HG03159 (cell line): Measurements from ENCODE around the gene BLVRA.
A peak's percentile ranks its signal among the peaks of the same experiment; 100 is the strongest.

ENCODE experiments used
- ATAC-seq: cut with Tn5 transposase; IDR thresholded peaks from one replicate; pipeline ENCODE4 v1.9.1; 2021; ENCODE audit warnings: mild to moderate bottlenecking, moderate library complexity; ENCODE audit not compliant: unreplicated experiment

Gene BLVRA

DNA sequence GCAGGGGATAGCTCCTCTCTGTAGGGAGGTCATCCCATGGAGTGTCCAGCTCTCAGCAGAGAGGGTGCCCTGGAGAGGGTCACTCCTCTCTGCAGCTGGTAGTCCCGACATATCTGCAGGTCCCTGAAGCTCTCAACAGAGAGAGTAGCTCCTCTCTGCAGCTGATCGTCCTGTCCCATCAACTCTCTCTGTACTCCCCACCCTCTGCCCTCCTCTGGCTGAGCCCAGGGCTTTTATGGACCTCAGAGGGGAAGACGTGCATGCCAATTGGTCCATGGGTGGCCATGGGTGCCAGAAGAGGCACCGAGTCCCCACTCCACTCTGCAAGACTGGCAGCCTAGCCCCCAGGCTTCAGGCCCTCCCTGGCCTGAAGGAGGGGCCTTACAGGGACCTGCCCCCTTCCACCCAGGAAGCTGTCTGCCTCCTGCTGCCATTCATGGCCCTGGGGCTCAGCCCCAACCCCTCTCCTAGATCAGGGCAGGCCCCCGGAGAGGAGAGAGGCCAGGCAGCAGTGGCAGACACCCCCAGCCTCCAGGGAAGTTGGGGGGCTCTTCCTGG lies 9.0 kb upstream of the BLVRA start:
- ATAC-seq, result no peak

DNA sequence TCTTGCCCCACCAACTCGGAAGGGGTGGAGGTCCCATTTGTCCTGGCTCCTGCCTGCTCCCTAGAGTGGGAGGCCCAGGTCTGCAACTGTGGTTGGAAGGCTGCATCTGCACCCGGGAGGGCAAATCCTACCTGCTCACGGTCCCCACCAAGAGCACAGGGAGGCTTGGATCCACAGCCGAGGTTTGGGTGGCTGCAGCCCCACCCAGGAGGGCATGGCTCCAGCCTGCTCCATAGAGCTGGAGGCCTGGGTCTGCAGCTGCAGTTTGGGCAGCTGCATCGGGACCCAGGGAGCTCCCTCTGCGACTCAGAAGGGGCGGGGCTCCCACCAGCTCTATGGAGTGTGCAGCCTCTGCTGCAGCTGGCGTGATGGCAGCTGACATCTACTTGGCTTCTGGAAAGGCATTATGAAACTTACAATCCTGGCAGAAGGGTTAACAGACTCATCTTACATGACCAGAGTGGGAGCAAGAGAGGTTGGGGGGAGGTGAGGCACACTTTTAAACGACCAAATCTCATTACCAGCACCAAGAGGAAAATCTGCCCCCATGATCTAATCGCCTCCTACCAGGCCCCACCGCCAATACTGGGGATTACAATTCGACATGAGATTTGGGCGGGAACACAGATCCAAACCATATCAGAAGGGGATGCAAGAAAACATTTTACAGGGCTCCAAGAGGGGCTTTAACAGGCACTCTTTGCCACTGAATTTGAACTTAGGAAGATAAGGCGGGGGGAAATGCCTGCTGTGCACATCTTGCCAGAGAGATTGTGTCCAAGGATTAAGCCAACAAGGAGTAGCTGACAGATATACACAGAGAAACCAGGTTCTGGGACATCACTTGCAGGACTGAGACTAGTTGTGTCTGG lies 8.2 kb upstream of the BLVRA start:
- no peak for ATAC-seq

DNA sequence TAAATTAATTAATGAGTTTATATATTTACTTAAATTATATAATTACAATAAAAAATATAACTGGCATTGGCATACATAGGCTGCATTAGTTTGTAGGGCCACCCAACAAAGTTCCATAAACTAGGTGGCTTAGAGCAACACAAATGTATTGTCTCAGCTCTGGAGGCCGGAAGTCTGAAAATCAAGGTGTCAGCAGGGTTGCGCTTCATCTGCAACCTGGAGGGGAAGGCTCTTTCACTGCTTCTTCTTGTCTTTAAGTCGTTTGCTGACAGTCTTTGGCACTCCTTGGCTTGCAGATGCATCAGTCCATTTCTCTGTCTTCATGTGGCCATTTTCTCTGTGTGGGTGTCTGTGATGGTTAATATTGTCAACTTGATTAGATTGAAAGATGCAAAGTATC lies 6.1 kb upstream of the BLVRA start:
- ATAC-seq, result no peak

DNA sequence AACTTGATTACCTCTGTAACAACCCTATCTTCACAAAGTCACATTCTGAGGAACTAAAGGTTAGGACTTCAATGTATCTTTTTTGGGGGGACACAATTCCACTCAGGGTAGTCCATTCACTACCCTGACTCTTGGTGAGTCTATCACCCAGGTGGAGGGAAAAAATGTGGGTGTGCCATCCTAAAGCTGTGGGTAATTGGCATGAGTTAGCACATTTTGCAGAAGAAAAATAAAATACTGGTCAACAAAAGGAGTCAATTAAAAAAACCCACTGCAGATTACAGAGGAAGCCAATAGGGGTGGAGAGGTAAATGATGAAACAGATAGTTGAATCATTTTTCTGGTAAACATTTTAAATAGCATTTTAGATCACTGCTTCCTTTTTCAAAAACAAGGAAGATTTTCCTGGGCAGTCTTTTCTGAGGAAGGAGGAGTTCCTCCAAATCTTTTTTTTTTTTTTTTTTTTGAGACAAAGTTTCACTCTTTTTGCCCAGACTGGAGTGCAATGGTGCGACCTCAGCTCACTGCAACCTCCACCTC lies 5.1 kb upstream of the BLVRA start:
- ATAC-seq, result no peak

DNA sequence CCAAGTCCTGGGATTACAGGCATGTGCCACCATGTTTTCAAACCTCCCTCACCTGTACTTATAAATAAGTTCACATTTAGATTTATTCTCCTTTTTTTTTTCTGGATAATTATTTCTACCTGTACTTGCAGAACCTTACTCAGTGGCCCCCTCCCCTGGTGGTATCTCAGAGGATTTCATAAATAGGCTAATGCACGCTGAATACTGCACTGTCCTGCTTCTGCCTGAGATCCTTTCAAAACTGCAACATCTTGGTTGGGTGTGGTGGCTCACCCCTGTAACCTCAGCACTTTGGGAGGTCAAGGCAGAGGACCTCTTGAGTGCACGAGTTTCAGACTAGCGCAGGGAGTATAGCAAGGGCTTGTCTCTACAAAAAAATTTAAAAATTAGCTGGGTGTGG lies 4.6 kb upstream of the BLVRA start:
- no peak for ATAC-seq

DNA sequence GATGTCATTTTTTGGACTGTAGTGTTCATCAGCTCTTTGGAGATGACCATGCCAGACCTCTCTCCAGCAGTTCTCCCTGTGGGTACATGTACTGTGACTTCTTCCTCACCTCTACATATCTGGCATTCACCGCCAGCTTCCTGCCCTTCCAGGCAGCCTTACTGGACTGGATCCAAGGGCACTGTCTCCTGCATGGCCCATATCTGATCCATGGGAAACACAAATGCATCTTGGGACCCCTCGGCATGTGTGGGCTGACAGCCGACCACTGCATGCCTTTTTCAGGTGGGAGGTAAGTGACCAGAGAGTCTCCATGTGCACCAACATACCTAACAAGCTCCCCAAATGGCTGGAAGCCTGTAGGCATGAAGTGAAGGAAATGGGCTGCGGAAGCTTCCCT lies 3.9 kb upstream of the BLVRA start:
- no peak for ATAC-seq

DNA sequence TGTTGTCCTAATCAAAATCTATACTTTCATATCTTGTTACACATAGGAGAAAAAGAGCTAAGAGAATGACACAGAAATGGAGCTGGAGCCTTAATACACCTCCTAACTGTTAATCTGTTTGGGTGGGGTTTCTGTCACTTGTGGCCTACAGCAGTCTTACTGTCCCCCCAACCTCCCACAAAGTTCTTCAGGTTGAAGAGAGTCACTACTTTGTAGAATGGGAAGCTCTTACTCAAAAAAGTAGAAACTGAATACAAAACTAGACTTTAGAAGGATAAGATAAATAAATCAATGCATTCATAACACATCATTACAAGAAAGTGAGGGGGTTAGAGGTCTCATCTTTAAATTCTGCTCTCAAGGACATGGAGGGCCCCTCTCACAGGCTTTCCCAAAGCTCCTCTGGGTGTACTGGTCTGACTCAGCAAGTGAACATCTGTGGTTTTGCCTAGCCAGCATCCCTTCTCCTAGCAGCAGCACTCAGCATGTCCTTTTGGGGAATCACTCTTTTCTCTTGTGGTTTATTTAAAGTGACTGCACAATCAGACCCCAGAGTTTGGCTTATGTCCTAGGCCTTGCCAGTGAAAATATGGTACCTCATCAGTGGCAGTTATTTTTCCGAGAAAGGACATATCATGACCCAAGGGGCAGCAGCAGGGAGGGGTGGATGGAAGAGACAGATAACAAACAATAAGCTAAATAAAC lies 2.0 kb upstream of the BLVRA start:
- ATAC-seq, result no peak

DNA sequence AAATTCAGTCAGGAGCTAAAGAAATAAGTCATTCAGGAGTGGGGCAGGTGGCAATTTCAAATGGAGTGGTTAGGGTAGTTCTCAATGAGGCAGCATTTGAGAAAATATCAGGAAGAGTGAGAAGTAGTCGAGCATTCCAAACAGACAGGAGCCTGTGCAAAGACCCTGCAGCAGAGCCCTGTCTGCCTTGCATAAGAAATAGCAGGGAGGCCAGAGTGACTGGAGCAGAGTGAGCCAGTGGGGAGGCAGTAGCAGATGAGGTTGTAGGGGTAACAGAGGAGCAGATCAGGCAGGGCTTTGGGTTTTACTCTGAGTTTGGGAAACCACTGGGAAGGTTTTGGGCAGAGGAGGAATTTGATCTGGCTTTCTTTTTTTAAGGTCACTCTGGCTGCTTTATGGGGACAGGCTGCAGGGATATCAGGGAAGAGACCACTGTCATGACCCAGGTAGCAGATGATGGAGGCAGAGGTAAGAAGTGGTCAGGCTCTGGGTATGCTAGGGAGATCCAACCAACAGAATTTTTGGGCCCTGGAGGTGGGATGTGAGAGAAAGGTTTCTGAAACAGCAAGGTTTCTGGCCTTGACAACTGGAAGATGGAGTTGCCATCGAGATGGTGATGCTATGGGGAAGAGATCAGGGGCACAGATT lies 1.3 kb upstream of the BLVRA start:
- no peak for ATAC-seq

DNA sequence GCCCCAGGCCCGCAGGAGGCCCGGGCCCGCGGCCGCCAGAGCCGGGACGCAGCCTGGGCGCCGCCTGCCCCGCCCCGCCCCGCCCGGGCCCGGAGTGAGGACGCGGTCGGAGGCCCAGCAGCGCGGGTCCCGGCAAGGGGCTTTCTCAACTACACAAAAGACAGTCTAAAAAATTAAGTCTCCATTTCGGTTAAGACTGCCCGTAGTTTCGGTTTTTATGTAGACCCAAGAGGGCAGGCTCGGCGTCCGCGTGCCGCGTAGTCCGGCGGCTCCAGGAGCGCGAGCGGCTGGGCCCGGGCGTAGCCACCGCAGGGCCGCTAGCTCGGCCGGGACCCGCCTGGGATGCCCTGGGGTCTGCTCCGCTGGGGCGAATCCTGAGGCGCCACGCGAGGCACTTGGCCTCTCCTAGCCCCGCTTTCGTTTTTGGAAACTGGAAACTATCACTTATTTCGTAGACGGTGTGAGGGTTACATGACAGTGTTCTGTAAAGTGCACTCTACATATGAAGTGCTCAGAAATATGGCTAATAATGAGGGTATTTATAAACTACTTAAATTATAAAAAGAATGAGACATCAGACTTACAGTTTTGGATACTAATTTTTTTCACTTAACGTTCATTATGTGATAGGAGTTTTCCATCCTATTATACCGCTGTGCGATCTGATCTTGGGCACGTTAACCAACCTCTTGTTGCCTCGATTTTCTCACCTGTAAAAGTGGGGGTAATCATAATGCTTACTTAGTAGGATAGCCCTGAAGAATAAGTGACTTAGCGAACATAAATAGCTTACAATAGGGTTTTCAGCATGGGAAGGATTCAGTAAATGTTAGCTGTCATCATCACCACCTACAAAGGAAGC lies 573 bp downstream of the BLVRA start:
- peak; percentile 64 for ATAC-seq

DNA sequence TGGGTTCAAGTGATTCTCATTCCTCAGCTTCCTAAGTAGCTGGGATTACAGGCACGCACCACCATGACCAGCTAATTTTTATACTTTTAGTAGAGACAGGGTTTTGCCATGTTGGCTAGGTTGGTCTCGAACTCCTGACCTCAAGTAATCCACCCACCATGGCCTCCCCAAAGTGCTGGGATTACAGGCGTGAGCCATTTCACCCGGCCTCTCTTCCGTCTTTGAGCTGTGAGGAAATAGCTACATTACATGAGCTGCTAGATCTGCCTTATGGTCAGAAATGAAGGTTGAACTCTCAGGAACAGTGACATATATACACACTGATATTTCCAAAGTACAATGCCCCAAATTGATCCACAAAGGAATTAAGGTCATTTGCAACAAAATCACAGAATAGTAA lies 2.4 kb downstream of the BLVRA start:
- no peak for ATAC-seq

DNA sequence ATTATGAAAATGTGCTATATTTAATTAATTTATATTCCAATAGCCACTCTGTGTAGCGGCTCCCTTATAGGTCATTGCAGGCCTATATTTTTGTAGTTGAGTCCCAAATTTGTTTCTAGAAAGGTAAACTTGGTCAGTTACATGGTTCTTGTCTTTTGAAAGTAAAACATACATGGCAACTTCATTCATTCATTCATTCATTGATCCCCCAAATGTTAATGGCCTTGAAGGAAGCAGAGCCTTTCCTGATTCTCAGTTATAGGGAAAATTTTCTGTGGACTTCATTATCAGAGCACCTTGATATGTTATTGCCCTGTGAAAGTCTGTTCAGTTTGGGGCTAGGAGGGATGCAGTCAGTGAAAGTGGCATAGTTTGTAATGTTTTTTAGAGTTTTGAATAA lies 2.9 kb downstream of the BLVRA start:
- ATAC-seq, result no peak

DNA sequence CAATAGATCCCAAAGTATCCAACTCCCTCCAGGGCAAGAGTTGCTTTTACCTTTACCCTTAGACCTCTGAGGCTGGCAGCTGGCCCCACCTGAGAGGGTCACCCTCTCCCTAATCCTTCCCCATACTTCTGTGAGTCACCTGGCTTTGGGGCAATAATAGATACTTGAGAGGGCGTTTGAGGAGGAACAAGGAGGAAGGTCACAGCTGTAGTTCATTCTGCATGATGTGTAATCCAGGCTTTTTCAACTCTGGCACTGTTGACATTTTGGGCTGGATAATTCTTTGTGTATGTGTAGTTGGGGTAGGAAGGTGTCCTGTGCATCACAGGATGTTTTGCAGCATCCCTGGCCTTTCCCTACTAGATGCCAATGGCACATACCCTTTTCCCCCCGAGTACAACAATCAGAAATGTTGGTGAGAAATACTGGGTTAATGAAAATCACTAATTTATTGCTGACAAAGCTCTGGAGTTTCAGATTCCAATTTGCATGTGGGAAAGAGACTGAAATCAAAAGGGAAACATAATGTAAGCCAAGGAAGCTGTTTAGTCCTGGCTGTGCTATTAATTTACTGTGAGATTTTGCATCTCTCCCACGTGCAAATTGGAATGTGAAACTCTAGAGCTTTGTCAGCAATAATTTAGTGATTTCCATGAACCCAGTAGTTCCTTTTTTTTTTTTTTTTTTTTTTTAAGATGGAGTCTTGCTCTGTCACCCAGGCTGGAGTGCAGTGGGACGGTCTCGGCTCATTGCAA lies 3.6 kb downstream of the BLVRA start:
- no peak for ATAC-seq

DNA sequence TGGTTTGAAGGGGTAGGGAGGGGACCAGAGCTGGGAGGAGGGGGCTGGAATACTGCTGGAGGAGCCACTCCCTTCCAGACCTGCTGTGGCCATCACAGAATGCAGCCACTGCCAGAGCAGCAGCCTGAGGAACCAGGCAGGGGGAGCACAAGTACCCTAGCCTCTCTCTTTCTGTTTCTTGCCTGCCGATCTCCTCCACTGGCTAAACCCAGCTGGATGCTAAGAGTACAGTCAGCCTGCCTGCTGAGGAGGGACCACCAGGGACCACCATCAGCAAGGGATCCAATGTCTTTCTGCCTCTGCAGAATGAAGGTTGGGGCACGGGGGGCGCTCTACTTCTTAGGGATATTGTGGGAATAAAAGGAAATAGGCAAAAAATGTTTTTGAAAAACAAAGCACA lies 4.7 kb downstream of the BLVRA start:
- ATAC-seq, result no peak

DNA sequence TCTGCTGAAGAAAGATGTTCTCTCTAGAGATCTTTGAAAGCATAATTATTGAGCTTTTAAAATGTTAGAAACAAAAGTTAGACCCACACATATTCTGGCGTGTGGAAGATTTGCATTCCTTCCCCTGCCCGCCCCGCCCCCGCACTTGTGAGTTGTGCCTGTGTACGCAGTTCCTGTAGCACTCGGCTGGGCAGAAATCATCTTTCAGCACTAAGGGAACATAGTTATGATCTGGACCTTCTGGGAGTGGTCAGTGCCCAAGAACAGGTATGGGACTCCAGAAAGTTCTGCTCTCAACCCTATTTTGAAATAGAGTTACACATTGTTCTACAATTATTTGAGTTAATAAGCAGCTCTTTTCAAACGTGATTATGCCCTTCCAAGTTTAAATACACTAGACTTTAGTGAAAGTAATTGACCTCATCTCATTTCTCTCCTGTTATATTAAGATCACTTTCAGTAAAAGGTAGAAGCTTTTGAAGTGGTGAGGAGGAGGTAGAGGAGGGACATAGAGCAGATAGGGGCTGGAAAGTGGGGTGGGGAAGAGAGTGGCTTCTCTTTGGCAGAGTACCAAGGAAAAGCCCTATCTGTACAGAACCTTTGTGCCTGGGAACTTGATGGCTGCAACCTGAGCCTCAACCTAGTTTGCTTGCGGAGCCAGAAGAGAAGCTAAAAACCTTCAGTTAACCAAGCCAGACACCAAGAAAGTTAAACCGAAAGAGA lies 5.7 kb downstream of the BLVRA start:
- ATAC-seq, result no peak

DNA sequence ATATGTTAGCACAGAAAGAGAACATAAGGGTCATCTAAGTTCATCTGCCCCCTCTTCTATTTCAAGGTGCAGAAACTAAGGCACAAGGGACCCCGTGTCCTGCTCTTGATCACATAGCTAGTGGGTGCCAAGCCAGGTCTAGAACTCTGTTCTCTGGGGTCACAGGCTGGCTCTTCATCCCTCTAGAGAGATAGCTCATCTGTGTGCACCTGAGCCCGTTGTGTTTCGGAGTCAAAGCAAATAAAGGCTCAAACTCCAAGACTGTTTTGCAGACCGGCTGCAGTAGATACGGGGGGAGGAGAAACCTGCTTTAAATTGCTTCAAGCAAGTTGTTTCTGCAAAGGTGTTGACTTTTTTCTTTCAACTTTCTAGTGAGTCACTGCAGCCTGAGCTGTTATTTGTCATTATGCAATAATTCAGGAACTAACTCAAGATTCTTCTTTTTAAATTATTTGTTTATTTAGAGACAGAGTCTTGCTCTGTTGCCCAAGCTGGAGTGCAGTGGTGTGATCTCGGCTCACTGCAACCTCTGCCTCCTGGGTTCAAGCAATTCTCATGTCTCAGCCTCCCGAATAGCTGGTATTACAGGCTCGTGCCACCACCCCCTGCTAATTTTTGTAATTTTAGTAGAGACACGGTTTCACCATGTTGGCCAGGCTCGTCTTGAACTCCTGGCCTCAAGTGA lies 6.5 kb downstream of the BLVRA start:
- ATAC-seq, result no peak

DNA sequence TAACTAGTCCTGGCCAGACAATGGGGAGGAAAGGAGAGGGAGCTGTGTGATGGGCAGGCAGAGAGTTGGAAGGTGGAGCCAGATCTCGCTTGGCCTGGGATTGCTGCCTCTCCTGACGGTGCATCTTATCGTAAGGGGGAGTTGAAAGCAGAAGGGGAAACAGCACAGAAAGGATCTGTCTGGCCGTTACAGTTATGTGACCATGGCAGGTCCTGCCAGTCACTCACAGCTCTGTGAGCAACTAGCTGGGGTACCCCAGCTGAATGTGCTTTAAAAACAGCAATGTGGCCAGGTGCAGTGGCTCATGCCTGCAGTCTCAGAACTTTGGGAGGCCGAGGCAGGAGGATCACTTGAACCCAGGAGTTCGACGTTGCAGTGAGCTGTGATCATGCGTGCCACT lies 8.1 kb downstream of the BLVRA start:
- ATAC-seq, result no peak

DNA sequence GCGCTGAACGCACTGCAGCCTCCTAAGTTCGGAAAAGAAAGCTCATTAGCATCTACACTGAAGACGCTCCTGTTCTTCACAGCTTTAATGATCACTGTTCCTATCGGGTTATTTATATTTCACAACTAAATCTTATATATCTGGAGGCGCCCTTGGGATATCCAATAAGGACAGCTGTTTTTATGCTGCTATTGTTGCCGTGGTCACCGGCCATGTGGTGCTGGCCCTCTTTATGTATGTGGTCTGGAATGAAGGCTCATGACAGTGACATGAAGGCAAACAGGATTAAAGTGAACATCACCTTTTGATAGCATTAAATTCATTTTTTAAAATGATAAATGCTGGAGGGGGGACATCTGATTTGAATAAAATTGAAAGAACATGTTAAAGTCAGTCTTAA lies 8.8 kb downstream of the BLVRA start:
- no peak for ATAC-seq

DNA sequence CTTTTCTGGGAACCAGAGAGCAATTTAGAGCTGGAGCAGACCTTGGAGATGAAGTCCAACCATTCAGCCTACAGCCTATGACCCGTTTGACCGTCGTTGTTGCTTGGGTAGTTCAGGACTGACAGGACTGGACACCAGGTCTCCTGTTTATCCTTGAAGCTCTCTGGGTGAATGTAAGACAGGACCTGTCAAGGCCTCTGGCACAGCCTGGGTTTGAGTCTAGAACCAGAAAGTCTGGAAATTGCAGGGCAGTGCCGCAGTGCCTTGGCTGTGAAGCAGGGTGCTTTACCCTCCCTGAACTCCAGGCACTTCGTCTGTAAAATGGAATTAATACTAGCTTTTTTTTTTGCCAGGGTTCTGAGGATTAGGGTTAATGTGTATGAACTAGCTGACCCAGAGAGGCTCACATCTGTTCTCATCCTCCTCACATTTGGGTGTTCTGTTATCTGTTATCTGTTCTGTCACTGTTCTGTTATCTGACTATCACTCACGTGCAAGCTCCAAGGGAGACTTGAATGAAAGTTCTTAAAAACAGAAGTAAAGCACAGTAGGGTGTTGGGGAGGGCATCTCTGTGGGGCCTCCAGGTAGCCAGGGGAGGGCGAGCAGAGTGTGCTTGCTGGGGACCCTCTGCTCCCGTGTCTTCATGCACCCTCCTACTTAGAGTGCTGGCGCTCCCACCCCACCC lies 9.9 kb downstream of the BLVRA start:
- ATAC-seq, result no peak
